HEK293 (cell line): ENCODE data around the gene ZBTB20.

Experiments used
- CTCF ChIA-PET: fragments of 350-600 bp; formaldehyde crosslinking; extraction: SDS; loops from one replicate; lab custom pipeline; 2021; ENCODE audit warnings: antibody characterized with exemption; lab: Yijun Ruan, JAX
- POLR2A ChIA-PET: fragments of 300-600 bp; formaldehyde crosslinking; extraction: SDS; loops from one replicate; lab custom pipeline; 2020; ENCODE audit warnings: antibody characterized with exemption, inconsistent platforms; lab: Yijun Ruan, JAX
- H3K27ac ChIP-seq: fragments of 200-500 bp; sonication (Bioruptor generic); 2 replicates; pipeline ENCODE4 v1.5.1; 2014; ENCODE audit warnings: low read depth, low read length, control low read depth, inconsistent platforms; ENCODE audit errors: extremely low read depth
- H3K36me3 ChIP-seq, 2 experiments: fragments of 200-500 bp in 1 of 2; sonication (Bioruptor generic) in 1 of 2; 1 replicate in 1 of 2; 2 replicates in 1 of 2; pipeline ENCODE4 v1.5.1; 2014 to 2017; ENCODE audit warnings: inconsistent platforms in 2 of 2, low read length in 2 of 2; ENCODE audit not compliant: control insufficient read depth in 2 of 2, insufficient read depth in 1 of 2
- H3K4me1 ChIP-seq: fragments of 200-500 bp; sonication (Bioruptor generic); 2 replicates; pipeline ENCODE4 v1.5.1; 2014; ENCODE audit warnings: mild to moderate bottlenecking, low read length, inconsistent platforms; ENCODE audit not compliant: control insufficient read depth, insufficient read depth
- H3K4me3 ChIP-seq: 2 replicates; pipeline ENCODE4 v1.5.1; 2011; ENCODE audit warnings: low read depth, mild to moderate bottlenecking, control low read depth, low read length, moderate library complexity
- H3K9me3 ChIP-seq: fragments of 200-500 bp; sonication (Bioruptor generic); 2 replicates; pipeline ENCODE4 v1.5.1; 2014; ENCODE audit warnings: low read depth, low read length, inconsistent platforms; ENCODE audit not compliant: control insufficient read depth, insufficient read depth
- AEBP2 ChIP-seq: fragments of 450-650 bp; formaldehyde crosslinking; IDR thresholded peaks from 2 replicates; pipeline ENCODE4 v1.5.1; 2016; ENCODE audit warnings: missing biosample characterization, missing genetic modification characterization, borderline replicate concordance
- ELK4 ChIP-seq: IDR thresholded peaks from 2 replicates; pipeline ENCODE4 v1.6.1; 2011; ENCODE audit warnings: mild to moderate bottlenecking, low read depth, low read length, borderline replicate concordance
- FEZF1 ChIP-seq: fragments of 450-650 bp; formaldehyde crosslinking; IDR thresholded peaks from 2 replicates; pipeline ENCODE4 v1.5.1; 2016; ENCODE audit warnings: missing biosample characterization, missing genetic modification characterization
- KLF1 ChIP-seq: fragments of 450-650 bp; formaldehyde crosslinking; IDR thresholded peaks from 2 replicates; pipeline ENCODE4 v1.5.1; 2016; ENCODE audit warnings: missing biosample characterization, missing genetic modification characterization
- KLF16 ChIP-seq: fragments of 450-650 bp; formaldehyde crosslinking; IDR thresholded peaks from 2 replicates; pipeline ENCODE4 v1.5.1; 2017; ENCODE audit warnings: missing biosample characterization, missing genetic modification characterization
- OSR2 ChIP-seq: fragments of 450-650 bp; formaldehyde crosslinking; IDR thresholded peaks from 2 replicates; pipeline ENCODE4 v1.5.1; 2016; ENCODE audit warnings: missing biosample characterization, missing genetic modification characterization
- PATZ1 ChIP-seq: fragments of 450-650 bp; formaldehyde crosslinking; IDR thresholded peaks from 2 replicates; pipeline ENCODE4 v1.5.1; 2016; ENCODE audit warnings: missing biosample characterization, missing genetic modification characterization
- PBX3 ChIP-seq: sonication (generic); formaldehyde crosslinking; IDR thresholded peaks from 2 replicates; pipeline ENCODE4 v1.8.1; 2022; ENCODE audit warnings: mild to moderate bottlenecking, moderate library complexity, missing genetic modification reagents
- ZFHX2 ChIP-seq: fragments of 450-650 bp; formaldehyde crosslinking; conservative IDR thresholded peaks from 2 replicates; pipeline ENCODE4 v1.5.1; 2016; ENCODE audit warnings: missing biosample characterization, missing genetic modification characterization
- ZIC2 ChIP-seq: fragments of 450-650 bp; formaldehyde crosslinking; IDR thresholded peaks from 2 replicates; pipeline ENCODE4 v1.5.1; 2016; ENCODE audit warnings: missing biosample characterization, missing genetic modification characterization
- ZNF114 ChIP-seq: fragments of 450-650 bp; formaldehyde crosslinking; IDR thresholded peaks from 2 replicates; pipeline ENCODE4 v1.5.0; 2017; ENCODE audit warnings: missing biosample characterization, missing genetic modification characterization
- ZNF133 ChIP-seq: fragments of 450-650 bp; formaldehyde crosslinking; IDR thresholded peaks from 2 replicates; pipeline ENCODE4 v1.5.1; 2016; ENCODE audit warnings: missing biosample characterization, missing genetic modification characterization
- ZNF138 ChIP-seq: fragments of 450-650 bp; formaldehyde crosslinking; IDR thresholded peaks from 2 replicates; pipeline ENCODE4 v1.5.1; 2016; ENCODE audit warnings: missing biosample characterization, missing genetic modification characterization, borderline replicate concordance
- ZNF23 ChIP-seq: fragments of 450-650 bp; formaldehyde crosslinking; IDR thresholded peaks from 2 replicates; pipeline ENCODE4 v1.5.1; 2016; ENCODE audit warnings: missing biosample characterization, missing genetic modification characterization, borderline replicate concordance
- ZNF280D ChIP-seq: fragments of 450-650 bp; formaldehyde crosslinking; IDR thresholded peaks from 2 replicates; pipeline ENCODE4 v1.5.1; 2016; ENCODE audit warnings: missing biosample characterization, missing genetic modification characterization
- ZNF341 ChIP-seq: fragments of 450-650 bp; formaldehyde crosslinking; IDR thresholded peaks from 2 replicates; pipeline ENCODE4; 2016; ENCODE audit warnings: low read depth, missing biosample characterization, missing genetic modification characterization
- ZNF433 ChIP-seq: fragments of 450-650 bp; formaldehyde crosslinking; IDR thresholded peaks from 2 replicates; pipeline ENCODE4 v1.5.1; 2016; ENCODE audit warnings: missing biosample characterization, missing genetic modification characterization, low read depth
- ZNF530 ChIP-seq: fragments of 450-650 bp; formaldehyde crosslinking; IDR thresholded peaks from 2 replicates; pipeline ENCODE4 v1.5.1; 2016; ENCODE audit warnings: low read depth, missing biosample characterization, missing genetic modification characterization
- ZNF571 ChIP-seq: fragments of 450-650 bp; formaldehyde crosslinking; IDR thresholded peaks from 2 replicates; pipeline ENCODE4 v1.5.0; 2017; ENCODE audit warnings: missing biosample characterization, missing genetic modification characterization
- ZNF670 ChIP-seq: fragments of 450-650 bp; formaldehyde crosslinking; IDR thresholded peaks from 2 replicates; pipeline ENCODE4 v1.5.1; 2016; ENCODE audit warnings: missing biosample characterization, missing genetic modification characterization, low read depth
- ZNF792 ChIP-seq: fragments of 450-650 bp; formaldehyde crosslinking; IDR thresholded peaks from 2 replicates; pipeline ENCODE4 v1.5.1; 2016; ENCODE audit warnings: missing biosample characterization, missing genetic modification characterization
- ZSCAN4 ChIP-seq: fragments of 450-650 bp; formaldehyde crosslinking; IDR thresholded peaks from 2 replicates; pipeline ENCODE4 v1.5.1; 2017; ENCODE audit warnings: missing biosample characterization, missing genetic modification characterization

Gene ZBTB20

GRCh38 chr3:114792159-114792918, 354.7 kb downstream of the ZBTB20 start:
- no peak overlapping the region for H3K27ac ChIP-seq
- no peaks in the 10 kb centered on the region for H3K36me3 ChIP-seq
- no peaks in the 10 kb centered on the region for H3K4me1 ChIP-seq
- no peak overlapping the region for H3K4me3 ChIP-seq
- H3K9me3 ChIP-seq: no peaks in the 10 kb centered on the region
- ChIA-PET POLR2A (no interaction called here), CTCF (no interaction called here)
- TF ChIP-seq ZNF792 (tag by site-specific recombination) (no peak), ZNF133 (no peak), FEZF1 (tag by site-specific recombination) (no peak), ELK4 (no peak), ZNF530 (no peak), ZSCAN4 (tag by site-specific recombination) (no peak), ZNF433 (tag by site-specific recombination) (no peak), ZFHX2 (tag by site-specific recombination) (no peak), ZNF341 (tag by site-specific recombination) (no peak), ZNF571 (tag by site-specific recombination) (no peak)
- TF ChIP-seq, all 188 proteins: peak for 0

- Histone ChIP-seq H3K4me3 (no peak overlapping the region), H3K27ac (no peak overlapping the region), H3K9me3 (no peaks in the 10 kb centered on the region)
- POLR2A ChIA-PET: no interaction called here
- CTCF ChIA-PET: no interaction called here
- TF ChIP-seq PATZ1 (no peak), PBX3 (CRISPR knock-in tag) (no peak), ZNF114 (tag by site-specific recombination) (no peak)
- TF ChIP-seq, all 188 proteins: peak for 0
- Histone ChIP-seq H3K36me3 (no peaks in the 10 kb centered on the region), H3K4me1 (no peaks in the 10 kb centered on the region)
These were observed 356.3 kb downstream of the ZBTB20 start for GRCh38 chr3:114790752-114791151.

GRCh38 chr3:114789803-114790202, 357.3 kb downstream of the ZBTB20 start:
- ChIA-PET CTCF (no interaction called here), POLR2A (no interaction called here)
- H3K9me3 ChIP-seq: no peaks in the 10 kb centered on the region
- no peak overlapping the region for H3K4me3 ChIP-seq
- no peak overlapping the region for H3K27ac ChIP-seq
- H3K4me1 ChIP-seq: no peaks in the 10 kb centered on the region
- no peaks in the 10 kb centered on the region for H3K36me3 ChIP-seq
- no peak for TF ChIP-seq ZNF280D (tag by site-specific recombination)
- no peak for TF ChIP-seq ZNF23
- no peak for TF ChIP-seq KLF1 (tag by site-specific recombination)
- no peak for TF ChIP-seq ZNF670 (tag by site-specific recombination)
- no peak for TF ChIP-seq OSR2 (tag by site-specific recombination)
- no peak for TF ChIP-seq ZIC2 (tag by site-specific recombination)
- TF ChIP-seq KLF16 (tag by site-specific recombination): no peak
- TF ChIP-seq AEBP2 (tag by site-specific recombination): no peak
- no peak for TF ChIP-seq ZNF792 (tag by site-specific recombination)
- no peak for TF ChIP-seq ZNF138 (tag by site-specific recombination)
